Measurements from ENCODE around the gene SMAD7.

GRCh38 chr18:48967545-48967944 is 16.8 kb upstream of the SMAD7 start:
- TF ChIP-seq GATA3 (IDR thresholded peaks at IDR 0.05; ENCODE audit: low read depth, low read length) (no peak), GATA2 (IDR thresholded peaks at IDR 0.05; ENCODE audit: low read depth, low read length) (no peak)
